ENCODE results near the gene IL21. TPM values are rescaled to one million over a fixed set of nuclear protein-coding genes. Genes with fewer than 3 reads are reported as not detected.

Gene IL21
- total and polyA plus RNA-seq, 8 donors = not detected

DNA sequence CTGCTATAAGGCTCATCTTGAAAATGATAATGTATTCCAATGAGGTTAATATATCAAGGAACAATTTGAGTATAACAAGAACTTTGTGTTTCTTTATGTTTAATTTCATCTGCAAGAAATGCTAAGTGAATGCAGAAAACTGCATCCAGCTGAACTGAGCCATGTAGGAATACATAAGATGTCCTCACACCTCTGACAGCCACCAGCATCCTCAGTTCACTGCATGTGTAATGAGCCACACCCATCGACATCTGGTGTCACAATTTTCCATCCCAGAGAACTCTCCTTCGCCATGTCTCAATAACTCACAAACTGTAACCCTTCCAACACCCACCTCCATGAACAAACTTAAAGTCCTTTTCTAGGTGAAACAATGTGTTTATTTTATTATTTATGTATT lies 3.3 kb upstream of the IL21 start:
- no peaks in the 10 kb centered on the region for H3K9me3 ChIP-seq
- no peak overlapping the region for H3K4me3 ChIP-seq
- no peaks in the 10 kb centered on the region for H3K36me3 ChIP-seq
- ATAC-seq (no peak), DNase-seq (no peak), FAIRE-seq (no peak)
- intact Hi-C loops (cut with DNase I) = no loop called here
- TF ChIP-seq CTCF (IDR thresholded peaks at IDR 0.05) = no peak
- no peaks in the 10 kb centered on the region for H3K27me3 ChIP-seq
- WGBS, 2 donors = 49 to 60% methylated on average over 2 of the region's 2 CpGs
- no peaks in the 10 kb centered on the region for H3K4me1 ChIP-seq
- no peak overlapping the region for H3K27ac ChIP-seq

GRCh38 chr4:122623637-122624166 lies 2.8 kb upstream of the IL21 start:
- TF ChIP-seq CTCF (IDR thresholded peaks at IDR 0.05) = no peak
- FAIRE-seq (no peak), ATAC-seq (no peak), DNase-seq (no peak)
- 67 to 76% methylated on average over 4 of the region's 4 CpGs for WGBS, 2 donors
- Histone ChIP-seq H3K27me3 (no peaks in the 10 kb centered on the region), H3K27ac (no peak overlapping the region), H3K36me3 (no peaks in the 10 kb centered on the region), H3K4me3 (no peak overlapping the region), H3K9me3 (no peaks in the 10 kb centered on the region), H3K4me1 (no peaks in the 10 kb centered on the region)
- intact Hi-C loops (cut with DNase I) = no loop called here

- FAIRE-seq = no peak
- no peaks in the 10 kb centered on the region for H3K9me3 ChIP-seq
- DNase-seq = no peak
- ATAC-seq = no peak
- no peak overlapping the region for H3K27ac ChIP-seq
- H3K4me1 ChIP-seq = no peaks in the 10 kb centered on the region
- WGBS, 2 donors = 42 to 45% methylated on average over 3 of the region's 3 CpGs
- no peak for TF ChIP-seq CTCF (IDR thresholded peaks at IDR 0.05)
- no peaks in the 10 kb centered on the region for H3K27me3 ChIP-seq
- no peak overlapping the region for H3K4me3 ChIP-seq
- no peaks in the 10 kb centered on the region for H3K36me3 ChIP-seq
- intact Hi-C loops (cut with DNase I) = no loop called here
Observed at GRCh38 chr4:122622400-122622799, 1.5 kb upstream of the IL21 start.

- Histone ChIP-seq H3K4me3 (no peak overlapping the region), H3K9me3 (no peaks in the 10 kb centered on the region), H3K27me3 (no peaks in the 10 kb centered on the region), H3K27ac (no peak overlapping the region), H3K4me1 (no peaks in the 10 kb centered on the region), H3K36me3 (no peaks in the 10 kb centered on the region)
- 76 to 85% methylated on average over 2 of the region's 2 CpGs for WGBS, 2 donors
- no peak for TF ChIP-seq CTCF (IDR thresholded peaks at IDR 0.05)
- DNase-seq (no peak), ATAC-seq (no peak), FAIRE-seq (no peak)
- intact Hi-C loops (cut with DNase I) = no loop called here
Observed at GRCh38 chr4:122619611-122620010, 1.3 kb downstream of the IL21 start.

DNA sequence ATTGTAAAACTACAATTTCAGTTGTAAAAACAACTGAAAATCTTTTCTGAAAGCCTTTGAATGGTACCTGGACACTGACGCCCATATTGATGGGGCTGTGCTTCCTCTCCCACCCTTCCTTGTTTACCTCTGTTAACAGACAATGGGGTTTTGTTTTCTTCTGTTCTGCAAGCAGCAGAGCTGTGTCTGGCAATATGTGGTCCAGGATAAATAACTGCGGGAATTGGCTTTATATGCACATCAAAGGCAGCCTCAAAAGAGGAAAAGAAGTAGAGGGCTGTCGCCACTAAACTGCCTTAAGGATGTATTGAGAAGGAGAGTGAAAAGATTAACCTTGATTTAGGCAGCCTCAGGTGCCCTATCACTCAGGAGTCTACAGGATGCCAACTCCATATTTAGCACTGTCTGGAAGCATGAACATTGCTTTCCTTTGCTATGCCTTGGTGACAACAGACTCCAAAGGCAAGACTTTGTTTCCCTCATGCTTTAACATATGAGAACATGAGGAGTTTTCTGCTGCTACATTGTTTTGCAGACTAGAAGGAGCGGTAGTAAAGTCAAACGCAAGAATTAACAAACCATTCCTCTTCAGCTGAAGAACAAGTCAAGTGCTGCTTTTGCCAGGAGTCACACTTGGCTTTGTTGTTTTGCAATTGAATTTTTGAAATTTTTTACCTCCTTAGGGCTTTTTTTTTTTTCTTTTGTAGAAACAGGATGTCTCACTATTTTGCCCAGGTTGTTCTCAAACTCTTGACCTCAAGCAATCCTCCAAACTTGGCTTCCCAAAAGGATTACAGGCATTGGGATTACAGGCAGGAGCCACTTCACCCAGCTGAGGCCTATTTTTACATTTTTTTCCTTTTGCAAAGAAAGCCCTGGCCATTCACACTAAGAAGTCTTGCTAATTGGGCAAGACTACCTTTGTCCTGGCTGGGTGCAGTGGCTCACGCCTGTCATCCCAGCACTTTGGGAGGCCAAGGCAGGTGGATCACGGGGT lies 3.0 kb downstream of the IL21 start:
- DNase-seq = no peak
- Histone ChIP-seq H3K36me3 (no peaks in the 10 kb centered on the region), H3K27ac (no peak overlapping the region), H3K4me3 (no peak overlapping the region), H3K27me3 (no peaks in the 10 kb centered on the region), H3K4me1 (no peaks in the 10 kb centered on the region), H3K9me3 (no peaks in the 10 kb centered on the region)
- WGBS, 2 donors = 57 to 63% methylated on average over 7 of the region's 7 CpGs
- no peak for ATAC-seq
- no peak for TF ChIP-seq CTCF (IDR thresholded peaks at IDR 0.05)
- intact Hi-C loops (cut with DNase I) = no loop called here
- FAIRE-seq = no peak
